HG03025 (cell line): ENCODE results near the gene TRIO.
A peak's percentile ranks its signal among the peaks of the same experiment; 100 is the strongest.

Experiments used
- ATAC-seq: cut with Tn5 transposase; IDR thresholded peaks from one replicate; pipeline ENCODE4 v1.9.1; 2021; ENCODE audit warnings: mild to moderate bottlenecking, moderate library complexity; ENCODE audit not compliant: unreplicated experiment, low FRiP score

The TRIO gene

DNA sequence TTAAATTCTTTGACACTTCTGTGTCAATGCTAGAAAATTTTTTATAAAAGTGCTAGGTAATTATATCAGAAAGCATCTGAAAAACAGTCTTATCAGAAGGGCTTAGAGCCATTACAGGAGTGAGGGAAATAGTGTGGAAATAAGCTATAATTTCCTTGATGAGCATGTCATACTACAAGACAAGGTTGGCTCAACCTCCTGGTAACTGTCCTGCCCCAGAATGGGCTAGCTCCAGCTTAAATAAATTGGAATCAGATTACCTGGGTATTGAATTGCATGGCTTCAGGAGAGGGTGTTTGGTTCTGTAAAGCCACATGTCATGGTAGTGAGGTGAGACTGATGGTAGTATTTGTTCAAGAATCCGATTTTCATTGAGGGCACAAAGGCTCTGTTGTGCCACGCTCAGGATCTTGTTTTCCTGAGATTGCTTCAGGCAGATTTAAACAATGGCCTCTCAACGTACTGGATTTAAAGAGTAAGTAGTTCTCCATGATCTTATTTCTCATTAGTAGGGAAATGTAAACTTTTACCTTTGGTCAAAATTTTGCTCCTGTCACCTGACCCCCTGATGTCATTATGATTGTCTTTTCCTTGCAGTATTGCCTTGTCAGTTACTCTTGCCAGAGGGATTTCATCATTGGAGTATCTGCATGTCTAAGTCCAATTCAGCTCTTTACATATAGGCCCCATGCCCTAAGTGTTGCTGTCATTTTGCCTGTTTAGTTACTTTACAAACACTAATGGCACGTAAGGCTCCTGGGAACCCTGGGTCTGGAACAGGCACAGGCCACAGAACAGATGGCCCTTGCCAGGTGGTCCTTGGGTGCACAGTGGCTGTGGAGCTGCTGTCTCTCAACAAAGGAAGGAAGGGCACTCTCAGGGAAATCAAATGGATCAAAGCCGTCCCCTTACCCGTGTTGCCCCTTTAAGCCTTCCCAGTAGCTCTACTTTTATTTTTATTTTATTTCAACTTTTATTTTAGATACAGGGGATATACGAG is 21.3 kb downstream of the TRIO start:
- no peak for ATAC-seq

DNA sequence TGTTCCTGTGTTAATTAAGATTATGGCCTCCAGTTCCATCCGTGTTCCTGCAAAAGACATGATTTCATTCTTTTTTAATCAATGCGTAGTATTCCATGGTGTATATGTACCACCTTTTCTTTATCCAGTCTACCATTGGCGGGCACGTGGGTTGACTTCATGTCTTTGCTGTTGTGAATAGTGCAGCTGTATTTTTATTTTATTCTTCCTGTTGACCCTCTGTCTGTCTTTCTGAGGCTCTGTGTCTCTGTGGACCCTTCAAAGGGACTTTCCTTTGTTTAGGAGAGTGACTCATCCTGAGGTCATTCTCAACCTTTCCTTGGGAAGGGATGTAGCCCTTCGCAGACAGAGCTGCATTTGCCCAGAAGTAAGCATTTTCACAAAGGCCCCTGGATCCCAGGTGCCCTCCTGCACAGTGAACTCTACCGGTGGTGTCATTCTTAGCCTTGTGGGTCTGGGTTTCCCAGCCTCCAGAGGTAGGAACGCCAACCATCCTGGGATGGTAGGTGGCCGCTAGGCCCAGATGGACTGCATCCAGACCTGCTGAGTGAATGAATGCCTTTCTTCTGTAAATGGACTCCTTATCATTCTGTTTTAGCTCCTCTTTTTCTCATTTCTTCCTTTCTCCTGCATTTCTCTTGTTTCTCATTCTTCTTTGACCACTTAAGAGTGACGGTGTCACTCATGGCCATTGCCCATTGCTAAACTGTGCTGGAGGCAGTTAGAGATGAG is 22.4 kb downstream of the TRIO start:
- no peak for ATAC-seq

DNA sequence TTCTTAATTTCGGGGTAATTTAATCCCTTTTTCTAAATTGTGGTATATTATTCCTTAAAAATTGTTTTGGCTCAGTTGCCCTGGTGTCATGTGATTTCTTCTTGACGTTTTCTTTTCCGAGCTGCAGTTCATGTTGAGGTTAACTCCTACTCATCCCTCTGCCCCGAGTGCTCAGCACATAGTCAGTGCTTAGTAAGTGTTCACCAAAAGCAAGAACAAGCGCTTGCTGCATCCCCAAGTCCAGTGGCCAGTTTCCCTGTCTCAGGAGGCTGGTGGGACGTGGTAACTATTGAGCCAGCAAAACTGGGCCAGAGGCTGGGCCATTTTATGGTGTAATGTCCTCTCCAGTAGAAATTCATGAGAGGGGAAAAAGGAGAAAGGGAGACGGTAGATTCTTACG is 23.3 kb downstream of the TRIO start:
- ATAC-seq: no peak

DNA sequence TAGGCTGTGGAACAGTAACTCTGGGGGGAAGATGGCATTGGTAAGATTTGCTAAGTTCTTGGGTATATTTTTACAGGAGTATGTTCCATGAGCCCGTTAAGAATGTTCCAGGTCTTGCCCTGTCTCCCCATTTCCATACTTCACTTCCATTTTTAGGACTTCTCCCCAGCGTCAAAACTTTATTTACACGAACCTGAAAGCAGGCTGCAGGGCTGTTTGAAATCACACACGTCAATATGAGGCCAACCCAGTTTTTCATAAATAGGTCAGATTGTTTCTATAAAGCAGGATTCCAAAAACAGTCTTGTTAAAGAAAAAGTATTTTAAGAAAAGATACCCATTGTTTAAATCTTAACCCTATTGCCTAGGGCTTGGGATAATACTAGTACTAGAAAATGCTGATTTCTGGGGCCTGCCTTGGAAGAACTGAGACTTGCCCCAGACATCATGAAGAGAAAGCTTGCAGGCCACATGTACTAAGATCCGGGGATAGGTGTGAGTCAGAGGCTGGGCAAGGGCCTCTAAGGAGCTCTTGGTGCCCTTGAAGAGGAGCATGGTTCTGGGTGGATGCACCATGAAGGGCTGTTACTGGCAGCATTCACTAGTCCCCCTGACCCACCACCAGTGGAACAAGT is 24.2 kb downstream of the TRIO start:
- ATAC-seq: no peak

- ATAC-seq: no peak
These were observed 25.1 kb downstream of the TRIO start for GRCh38 chr5:14168144-14168792.

GRCh38 chr5:14168793-14169262 is 25.7 kb downstream of the TRIO start:
- ATAC-seq: no peak

DNA sequence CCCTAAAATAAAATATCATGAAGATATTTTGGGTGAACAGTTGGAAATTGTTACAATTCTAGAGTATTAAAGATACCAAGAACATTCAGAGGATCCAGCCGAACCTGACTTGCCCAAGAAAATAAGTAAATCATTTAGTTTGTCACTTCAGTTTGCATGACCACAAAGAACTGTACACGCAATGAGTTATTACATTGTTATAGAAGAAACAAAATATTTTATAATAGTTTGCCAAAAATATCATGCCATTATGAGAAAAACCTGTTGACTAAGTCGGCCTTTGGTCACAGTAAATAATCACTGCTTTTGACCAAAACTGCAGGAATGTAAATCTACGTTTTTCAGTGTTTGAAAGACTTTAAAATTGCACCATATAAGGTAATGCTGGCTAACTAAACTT is 27.9 kb downstream of the TRIO start:
- ATAC-seq: no peak

GRCh38 chr5:14171621-14172020 is 28.5 kb downstream of the TRIO start:
- no peak for ATAC-seq

DNA sequence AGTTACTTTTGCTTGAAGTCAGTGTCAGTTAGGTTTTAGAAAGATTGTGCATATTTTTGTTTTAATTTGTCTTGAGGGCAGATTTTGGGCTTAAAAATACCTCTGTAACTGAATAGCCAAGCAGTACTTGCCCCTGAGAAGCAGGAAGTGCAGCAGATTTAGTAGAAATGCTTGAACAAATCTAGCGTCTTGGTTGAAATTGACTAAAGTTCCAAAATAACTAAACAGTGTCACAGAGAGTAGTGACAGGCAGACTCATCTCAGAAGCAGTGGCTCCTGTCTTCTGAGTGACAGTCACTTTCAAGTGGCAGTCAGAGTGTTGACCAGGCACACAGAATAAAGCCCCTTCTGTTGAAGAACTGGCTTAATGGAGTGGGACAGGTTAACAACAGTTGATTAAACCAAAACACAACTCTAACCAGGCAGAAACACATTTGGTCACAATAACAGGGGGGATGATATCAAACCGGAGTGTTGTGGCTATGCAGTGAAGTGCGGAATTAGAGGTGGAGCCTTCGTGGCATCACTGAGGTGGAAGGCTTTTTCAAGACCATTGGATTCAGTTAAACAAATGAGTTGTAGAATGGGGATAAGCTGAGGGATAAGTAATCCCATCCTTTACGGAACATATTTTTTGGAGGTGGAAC is 29.1 kb downstream of the TRIO start:
- ATAC-seq: peak; percentile 43

DNA sequence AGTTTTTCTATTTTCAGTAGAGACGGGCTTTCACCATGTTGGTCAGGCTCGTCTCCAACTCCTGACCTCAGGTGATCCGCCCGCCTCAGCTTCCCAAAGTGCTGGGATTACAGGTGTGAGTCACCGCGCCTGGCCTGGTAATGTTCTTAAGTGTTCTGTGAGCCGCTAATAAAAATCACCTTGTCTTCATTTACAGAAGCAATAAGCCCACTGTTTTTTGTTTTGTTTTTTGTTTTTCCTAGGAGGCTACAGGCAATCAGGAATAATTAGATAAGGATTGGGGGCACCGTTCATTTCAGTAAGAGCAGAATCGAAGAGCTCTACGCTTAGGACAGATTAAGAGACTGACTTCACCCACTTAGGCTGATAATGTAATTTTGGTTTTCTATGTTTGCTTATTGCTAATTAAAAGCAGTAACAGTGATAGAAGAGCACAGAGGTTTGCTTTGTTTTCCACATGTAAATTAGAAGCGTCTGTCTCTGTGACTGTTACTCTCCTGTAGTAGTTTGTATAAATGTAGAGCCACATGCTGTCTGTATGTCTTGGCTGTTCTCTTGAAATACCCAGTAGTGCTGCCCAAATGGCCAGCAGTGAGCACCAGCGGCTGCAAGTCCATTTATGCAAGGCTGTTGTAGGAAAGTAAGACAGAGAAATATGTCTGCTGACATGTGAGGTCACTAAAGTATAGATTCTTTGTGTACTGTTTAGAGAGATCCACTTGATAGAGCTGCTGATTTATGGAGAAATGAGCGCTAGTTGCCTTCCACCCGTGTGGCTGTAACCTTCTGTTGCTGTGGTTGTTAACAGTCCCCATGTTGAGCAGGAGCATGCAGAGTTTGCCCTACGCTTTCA is 30.5 kb downstream of the TRIO start:
- no peak for ATAC-seq

DNA sequence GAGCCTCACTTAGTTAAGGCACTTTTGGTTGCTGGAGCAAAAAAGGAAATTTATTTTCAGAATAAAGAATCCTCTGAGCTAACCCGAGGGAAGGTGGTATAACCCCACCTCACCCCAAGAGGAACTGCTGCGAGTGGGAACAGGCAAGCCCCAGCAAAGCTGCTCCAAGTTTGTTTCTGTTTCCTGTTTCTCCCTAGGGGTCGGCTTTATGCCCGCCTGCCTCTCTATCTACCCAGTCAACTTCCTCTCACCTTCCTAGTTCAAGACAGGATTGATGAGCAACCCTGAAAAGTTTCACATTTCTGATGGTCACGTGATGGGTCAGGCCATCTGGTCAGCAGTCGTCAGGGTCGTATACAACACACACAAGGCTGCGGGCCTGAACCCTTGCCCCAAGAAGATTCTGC is 31.1 kb downstream of the TRIO start:
- no peak for ATAC-seq

DNA sequence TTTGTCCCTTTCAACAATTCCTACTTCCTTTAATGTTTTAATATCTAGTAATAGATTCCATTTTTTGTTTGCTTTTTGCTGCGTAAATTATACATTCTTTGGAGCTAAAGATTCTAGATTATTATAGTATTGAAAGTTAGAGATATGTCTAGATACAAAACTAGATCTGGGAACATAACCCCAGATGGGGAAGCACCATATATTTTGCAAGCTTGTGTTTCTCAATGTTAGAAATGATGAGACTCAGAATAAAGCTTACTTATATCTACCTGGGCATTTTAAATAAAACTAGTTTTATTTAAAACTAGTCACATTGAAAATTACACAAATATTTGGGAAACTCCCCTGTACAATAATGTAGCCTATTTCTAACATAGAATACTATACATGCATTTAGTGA is 32.2 kb downstream of the TRIO start:
- ATAC-seq: no peak

GRCh38 chr5:14176888-14177287 is 33.7 kb downstream of the TRIO start:
- ATAC-seq: no peak

DNA sequence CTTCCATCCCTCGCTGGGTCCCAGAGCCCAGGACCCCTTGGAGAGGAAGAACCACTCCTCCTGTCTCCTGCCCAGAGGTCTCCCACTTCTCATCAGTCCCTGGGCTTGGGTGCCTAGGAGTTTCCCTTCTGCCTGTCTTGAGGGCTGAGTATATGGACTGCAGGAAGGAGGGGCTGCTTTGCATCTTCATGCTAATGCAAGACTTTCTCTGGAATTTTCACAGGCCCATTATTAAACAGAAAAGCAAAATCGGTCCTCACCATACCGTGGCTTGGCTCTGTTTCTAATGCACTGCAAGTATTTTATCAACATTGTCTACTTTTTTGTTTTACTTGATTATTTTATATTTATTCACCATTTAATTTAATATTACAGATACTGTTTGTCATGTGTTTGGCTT is 34.5 kb downstream of the TRIO start:
- ATAC-seq: no peak

- ATAC-seq: no peak
These were observed 34.9 kb downstream of the TRIO start for GRCh38 chr5:14178091-14178490.

DNA sequence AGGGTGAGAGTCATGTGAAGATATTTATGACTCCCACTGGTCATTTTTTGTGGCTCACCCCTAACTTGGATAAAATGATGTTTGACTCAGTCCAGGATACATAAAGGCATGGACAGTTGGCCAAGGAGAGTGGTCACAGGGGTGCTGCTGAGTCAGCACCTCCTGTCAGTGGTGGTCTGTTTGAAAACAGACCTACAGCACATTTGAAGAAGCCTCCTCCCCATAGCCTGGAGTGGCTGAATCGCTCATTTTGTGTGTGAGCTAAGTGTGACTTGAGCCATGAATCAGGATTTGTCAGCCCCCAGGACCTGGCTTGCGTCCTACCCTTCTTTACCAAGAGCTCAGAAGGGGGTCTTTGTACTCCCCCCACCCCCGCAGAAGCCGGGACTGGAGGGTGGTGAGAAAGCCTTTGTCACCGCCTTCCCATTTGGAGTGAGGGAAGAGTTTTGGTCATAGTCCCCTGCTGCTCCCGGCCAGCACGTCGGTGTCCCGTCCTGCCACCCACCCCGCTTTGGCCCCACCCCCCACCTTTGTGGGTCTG is 35.6 kb downstream of the TRIO start:
- no peak for ATAC-seq

DNA sequence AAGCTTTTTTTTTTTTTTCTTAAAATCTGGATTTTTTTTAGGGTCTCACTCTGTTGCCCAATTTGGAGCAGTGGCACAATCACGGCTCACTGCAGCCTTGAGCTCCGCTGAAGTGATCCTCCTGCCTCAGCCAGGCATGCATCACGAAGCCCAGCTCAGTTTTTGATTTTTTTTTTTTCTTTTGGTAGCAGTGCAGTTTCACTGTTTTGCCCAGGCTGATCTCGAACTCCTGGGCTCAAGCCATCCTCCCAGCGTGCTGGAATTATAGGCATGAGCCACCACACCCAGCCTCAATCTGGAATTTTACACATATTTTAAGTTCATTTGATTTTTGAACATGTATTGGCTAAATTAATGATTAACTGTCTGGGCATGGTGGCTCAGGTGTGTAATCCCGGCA is 36.3 kb downstream of the TRIO start:
- ATAC-seq: no peak

DNA sequence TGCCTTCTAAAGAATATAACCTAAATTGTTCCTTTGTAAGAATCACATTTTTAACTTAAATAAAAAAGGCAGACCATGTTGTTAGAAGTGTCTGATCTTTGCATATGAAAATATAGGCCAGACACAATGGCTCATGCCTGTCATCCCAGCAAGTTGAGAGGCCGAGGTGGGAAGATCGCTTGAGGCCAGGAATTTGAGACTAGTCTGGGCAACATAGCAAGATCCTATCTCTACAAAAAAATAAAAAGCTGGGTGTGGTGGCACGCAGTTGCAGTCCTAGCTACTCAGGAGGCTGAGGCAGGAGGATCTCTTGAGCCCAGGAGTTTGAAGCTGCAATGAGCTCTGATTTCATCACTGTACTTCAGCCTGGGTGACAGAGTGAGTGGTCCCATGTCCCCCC is 37.3 kb downstream of the TRIO start:
- no peak for ATAC-seq
